Measurements from ENCODE around the gene GPATCH4. TPM values are rescaled to one million over a fixed set of nuclear protein-coding genes. Genes with fewer than 3 reads are reported as not detected.
"Not testable (repeated sequence)": the region's sequence is repeated elsewhere in the genome, so short reads cannot be mapped to it uniquely, and the experiment has no call there.

The GPATCH4 gene
- total RNA-seq, 3 donors from 2014 or later: 17.4 to 25.9 (median 21.5) TPM

DNA sequence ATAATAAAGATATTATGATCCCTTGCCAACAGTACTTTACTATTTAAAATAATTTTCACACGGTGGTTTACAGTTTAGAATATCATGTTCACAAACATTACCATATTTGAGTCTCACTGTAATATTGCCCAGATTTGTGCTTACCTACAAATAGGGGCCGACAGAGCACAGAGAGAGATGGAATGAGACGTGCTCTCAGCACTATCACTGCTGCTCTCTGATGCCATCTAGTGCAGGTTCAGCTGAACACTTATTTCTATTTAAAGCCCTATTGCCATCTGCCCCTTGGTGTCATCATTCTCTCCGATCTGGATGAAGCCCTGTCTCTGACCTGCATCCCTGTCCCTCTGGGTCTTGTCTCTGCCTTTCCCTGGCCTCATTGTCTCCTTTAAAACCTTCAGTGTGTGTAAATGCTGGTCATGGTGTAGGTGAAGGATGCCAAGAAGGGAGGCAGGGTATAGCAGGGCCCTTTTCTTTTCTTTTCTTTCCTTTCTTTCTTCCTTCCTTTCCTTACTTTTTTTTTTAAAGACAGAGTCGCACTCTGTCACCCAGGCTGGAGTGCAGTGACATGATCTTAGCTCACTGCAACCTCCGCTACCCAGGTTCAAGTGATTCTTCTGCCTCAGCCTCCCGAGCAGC lies 6.9 kb upstream of the GPATCH4 start:
- no peak overlapping the region for H3K4me3 ChIP-seq
- no peaks in the 10 kb centered on the region for H3K9me3 ChIP-seq
- TF ChIP-seq CTCF (IDR thresholded peaks at IDR 0.05): peak; percentile 52
- DNase-seq (peak in 1 of 3 donors; percentile 79), ATAC-seq (peak; percentile 97)
- peaks cover 4% of the 10 kb centered on the region for H3K36me3 ChIP-seq (ENCODE audit: low read depth)
- H3K4me1 ChIP-seq (ENCODE audit: low read depth): no peaks in the 10 kb centered on the region
- intact Hi-C loops (cut with DNase I, micrococcal nuclease): loop anchor here (10.0 kb wide), 2 partner anchors 123 to 153 kb away; no protein-coding TSS in a partner anchor

GRCh38 chr1:156607344-156607743 lies 6.1 kb upstream of the GPATCH4 start:
- not testable (repeated sequence) for DNase-seq; H3K4me3 ChIP-seq; H3K4me1 ChIP-seq (ENCODE audit: low read depth); H3K36me3 ChIP-seq (ENCODE audit: low read depth); ATAC-seq; H3K9me3 ChIP-seq
- intact Hi-C loops (cut with DNase I, micrococcal nuclease): loop anchor here (10.0 kb wide), 2 partner anchors 123 to 153 kb away; no protein-coding TSS in a partner anchor

- TF ChIP-seq CTCF (IDR thresholded peaks at IDR 0.05): no peak
- ATAC-seq (no peak), DNase-seq (peak in 1 of 3 donors; percentile 38)
- H3K4me1 ChIP-seq (ENCODE audit: low read depth): peaks cover 13% of the 10 kb centered on the region
- intact Hi-C loops (cut with DNase I, micrococcal nuclease): loop anchor here (10.0 kb wide), 2 partner anchors 118 to 148 kb away; no protein-coding TSS in a partner anchor
- H3K9me3 ChIP-seq: no peaks in the 10 kb centered on the region
- no peaks in the 10 kb centered on the region for H3K36me3 ChIP-seq (ENCODE audit: low read depth)
- H3K4me3 ChIP-seq: no peak overlapping the region
These were observed 1.3 kb upstream of the GPATCH4 start for GRCh38 chr1:156602557-156602993.

- Histone ChIP-seq H3K4me3 (no peak overlapping the region), H3K36me3 (ENCODE audit: low read depth) (no peaks in the 10 kb centered on the region), H3K4me1 (ENCODE audit: low read depth) (peaks cover 13% of the 10 kb centered on the region), H3K9me3 (no peaks in the 10 kb centered on the region)
- no peak for TF ChIP-seq CTCF (IDR thresholded peaks at IDR 0.05)
- intact Hi-C loops (cut with DNase I, micrococcal nuclease): loop anchor here (10.0 kb wide), 2 partner anchors 117 to 147 kb away; no protein-coding TSS in a partner anchor
- ATAC-seq (no peak), DNase-seq (no peak)
These were observed 613 bp upstream of the GPATCH4 start for GRCh38 chr1:156601892-156602291.

DNA sequence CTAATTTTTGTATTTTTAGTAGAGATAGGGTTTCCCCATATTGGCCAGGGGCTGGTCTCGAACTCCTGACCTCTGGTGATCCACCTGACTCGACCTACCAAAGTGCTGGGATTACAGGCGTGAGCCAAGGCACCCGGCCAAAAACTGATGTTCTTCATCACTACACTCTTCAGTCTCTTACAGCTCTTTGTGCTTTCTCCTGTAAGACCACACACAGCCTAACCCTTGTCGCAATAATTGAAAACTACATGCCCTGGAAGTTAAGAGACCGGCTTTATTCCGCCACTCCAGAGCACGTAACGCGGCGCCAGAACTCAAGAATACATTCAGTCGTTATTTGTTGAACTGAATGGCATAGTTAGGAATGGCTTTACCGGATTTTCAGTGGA lies 552 bp downstream of the GPATCH4 start:
- peaks cover 13% of the 10 kb centered on the region for H3K4me1 ChIP-seq (ENCODE audit: low read depth)
- no peak for DNase-seq
- no peaks in the 10 kb centered on the region for H3K36me3 ChIP-seq (ENCODE audit: low read depth)
- no peak for TF ChIP-seq CTCF (IDR thresholded peaks at IDR 0.05)
- peak; percentile 28 for ATAC-seq
- peak overlapping the region; percentile 41 for H3K4me3 ChIP-seq
- intact Hi-C loops (cut with DNase I, micrococcal nuclease): loop anchor here (10.0 kb wide), 2 partner anchors 116 to 146 kb away; no protein-coding TSS in a partner anchor
- H3K9me3 ChIP-seq: no peaks in the 10 kb centered on the region

- intact Hi-C loops (cut with DNase I, micrococcal nuclease): loop anchor here (10.0 kb wide), 2 partner anchors 115 to 145 kb away; no protein-coding TSS in a partner anchor
- Histone ChIP-seq H3K36me3 (ENCODE audit: low read depth) (no peaks in the 10 kb centered on the region), H3K4me3 (no peak overlapping the region), H3K9me3 (no peaks in the 10 kb centered on the region), H3K4me1 (ENCODE audit: low read depth) (peaks cover 13% of the 10 kb centered on the region)
- ATAC-seq: no peak
- TF ChIP-seq CTCF (IDR thresholded peaks at IDR 0.05): no peak
- no peak for DNase-seq
These were observed 1.5 kb downstream of the GPATCH4 start for GRCh38 chr1:156599811-156600210.
